ENCODE measurements around the gene EIF3L.

Gene EIF3L

DNA sequence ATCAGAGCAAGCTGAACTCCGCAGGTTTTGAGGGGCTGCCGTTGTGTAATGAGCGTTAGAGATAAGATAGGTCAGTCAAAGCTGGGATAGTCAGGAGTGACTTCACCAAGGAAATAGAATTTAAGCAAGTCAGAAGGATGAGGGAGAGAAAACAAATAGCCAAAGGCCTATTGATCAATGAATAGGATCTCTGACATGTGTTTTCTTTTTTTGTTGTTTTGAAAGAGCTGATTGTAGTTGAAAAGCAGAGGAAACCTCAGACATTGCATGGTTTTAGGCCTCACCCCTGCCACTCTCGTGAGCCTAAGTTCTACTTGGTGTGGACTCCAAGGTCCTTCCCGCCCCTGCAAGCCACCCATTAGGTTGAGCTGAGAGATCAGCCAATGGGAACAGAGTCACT lies 3.2 kb downstream of the EIF3L start:
- H3K4me1 ChIP-seq, result no peaks in the 10 kb centered on the region
- no peaks in the 10 kb centered on the region for H3K9me3 ChIP-seq (ENCODE audit: control insufficient read depth, low read length)
- H3K79me2 ChIP-seq, result peaks cover 21% of the 10 kb centered on the region
- H3K27me3 ChIP-seq (ENCODE audit: control insufficient read depth, insufficient read depth, low read length), result no peaks in the 10 kb centered on the region
- H3K4me2 ChIP-seq (ENCODE audit: low read length), result no peak overlapping the region
- H3K36me3 ChIP-seq (ENCODE audit: control insufficient read depth, insufficient read depth, low read length), result no peaks in the 10 kb centered on the region
- no peak overlapping the region for H3K27ac ChIP-seq
- no peak overlapping the region for H2AFZ ChIP-seq
- H3K9ac ChIP-seq, result no peak overlapping the region
- TF ChIP-seq, protein P1, sequence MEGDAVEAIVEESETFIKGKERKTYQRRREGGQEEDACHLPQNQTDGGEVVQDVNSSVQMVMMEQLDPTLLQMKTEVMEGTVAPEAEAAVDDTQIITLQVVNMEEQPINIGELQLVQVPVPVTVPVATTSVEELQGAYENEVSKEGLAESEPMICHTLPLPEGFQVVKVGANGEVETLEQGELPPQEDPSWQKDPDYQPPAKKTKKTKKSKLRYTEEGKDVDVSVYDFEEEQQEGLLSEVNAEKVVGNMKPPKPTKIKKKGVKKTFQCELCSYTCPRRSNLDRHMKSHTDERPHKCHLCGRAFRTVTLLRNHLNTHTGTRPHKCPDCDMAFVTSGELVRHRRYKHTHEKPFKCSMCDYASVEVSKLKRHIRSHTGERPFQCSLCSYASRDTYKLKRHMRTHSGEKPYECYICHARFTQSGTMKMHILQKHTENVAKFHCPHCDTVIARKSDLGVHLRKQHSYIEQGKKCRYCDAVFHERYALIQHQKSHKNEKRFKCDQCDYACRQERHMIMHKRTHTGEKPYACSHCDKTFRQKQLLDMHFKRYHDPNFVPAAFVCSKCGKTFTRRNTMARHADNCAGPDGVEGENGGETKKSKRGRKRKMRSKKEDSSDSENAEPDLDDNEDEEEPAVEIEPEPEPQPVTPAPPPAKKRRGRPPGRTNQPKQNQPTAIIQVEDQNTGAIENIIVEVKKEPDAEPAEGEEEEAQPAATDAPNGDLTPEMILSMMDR (IDR thresholded peaks at IDR 0.05), result no peak
- H3K4me3 ChIP-seq (ENCODE audit: low read depth, low read length), result no peak overlapping the region

DNA sequence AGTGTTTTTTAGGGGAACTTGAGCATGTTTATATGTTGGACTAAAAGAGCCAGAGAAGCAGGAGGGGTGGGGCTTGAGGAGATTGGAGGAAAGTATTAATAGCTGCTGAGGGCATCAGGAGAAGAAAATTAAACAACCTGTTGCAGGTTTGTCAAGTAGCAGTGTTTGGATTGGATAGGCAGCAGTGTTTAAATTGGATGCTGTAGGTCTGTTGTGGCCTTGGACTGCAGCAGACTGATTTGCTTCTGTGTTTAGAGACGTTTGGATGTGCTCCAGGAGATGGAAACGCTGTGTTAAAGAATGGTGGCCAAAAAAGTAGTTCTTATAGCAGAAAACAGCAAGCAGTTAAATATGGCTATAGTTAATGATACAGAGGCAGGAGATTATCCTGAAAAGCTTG lies 5.7 kb downstream of the EIF3L start:
- H2AFZ ChIP-seq, result no peak overlapping the region
- TF ChIP-seq, protein P1 (IDR thresholded peaks at IDR 0.05), result no peak
- peaks cover 15% of the 10 kb centered on the region for H3K79me2 ChIP-seq
- H3K27ac ChIP-seq, result no peak overlapping the region
- H3K4me1 ChIP-seq, result no peaks in the 10 kb centered on the region
- no peaks in the 10 kb centered on the region for H3K27me3 ChIP-seq (ENCODE audit: control insufficient read depth, insufficient read depth, low read length)
- no peak overlapping the region for H3K4me3 ChIP-seq (ENCODE audit: low read depth, low read length)
- H3K9me3 ChIP-seq (ENCODE audit: control insufficient read depth, low read length), result no peaks in the 10 kb centered on the region
- H3K4me2 ChIP-seq (ENCODE audit: low read length), result no peak overlapping the region
- no peak overlapping the region for H3K9ac ChIP-seq
- no peaks in the 10 kb centered on the region for H3K36me3 ChIP-seq (ENCODE audit: control insufficient read depth, insufficient read depth, low read length)

DNA sequence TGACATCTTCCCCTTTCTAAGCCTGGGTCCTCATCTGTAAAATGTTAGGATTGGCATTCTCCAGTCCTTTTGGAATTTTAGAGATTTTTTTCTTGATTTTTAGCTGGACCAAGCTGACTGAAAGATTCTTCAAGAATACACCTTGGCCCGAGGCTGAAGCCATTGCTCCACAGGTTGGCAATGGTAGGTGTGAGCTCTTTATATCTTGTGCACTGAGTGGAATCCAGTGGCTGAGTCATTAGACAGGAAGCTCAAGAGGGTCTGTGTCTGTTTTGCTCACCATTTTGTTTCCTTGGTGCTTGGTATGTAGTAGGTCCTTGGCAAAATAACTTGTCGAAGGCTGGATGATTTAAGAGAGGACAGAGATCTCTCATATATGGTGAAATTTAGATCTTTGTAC lies 6.2 kb downstream of the EIF3L start:
- H3K27ac ChIP-seq, result no peak overlapping the region
- H3K4me3 ChIP-seq (ENCODE audit: low read depth, low read length), result no peak overlapping the region
- no peaks in the 10 kb centered on the region for H3K4me1 ChIP-seq
- no peaks in the 10 kb centered on the region for H3K36me3 ChIP-seq (ENCODE audit: control insufficient read depth, insufficient read depth, low read length)
- no peaks in the 10 kb centered on the region for H3K9me3 ChIP-seq (ENCODE audit: control insufficient read depth, low read length)
- no peaks in the 10 kb centered on the region for H3K27me3 ChIP-seq (ENCODE audit: control insufficient read depth, insufficient read depth, low read length)
- TF ChIP-seq, protein P1 (IDR thresholded peaks at IDR 0.05), result no peak
- no peak overlapping the region for H2AFZ ChIP-seq
- no peak overlapping the region for H3K4me2 ChIP-seq (ENCODE audit: low read length)
- no peak overlapping the region for H3K9ac ChIP-seq
- peaks cover 10% of the 10 kb centered on the region for H3K79me2 ChIP-seq

DNA sequence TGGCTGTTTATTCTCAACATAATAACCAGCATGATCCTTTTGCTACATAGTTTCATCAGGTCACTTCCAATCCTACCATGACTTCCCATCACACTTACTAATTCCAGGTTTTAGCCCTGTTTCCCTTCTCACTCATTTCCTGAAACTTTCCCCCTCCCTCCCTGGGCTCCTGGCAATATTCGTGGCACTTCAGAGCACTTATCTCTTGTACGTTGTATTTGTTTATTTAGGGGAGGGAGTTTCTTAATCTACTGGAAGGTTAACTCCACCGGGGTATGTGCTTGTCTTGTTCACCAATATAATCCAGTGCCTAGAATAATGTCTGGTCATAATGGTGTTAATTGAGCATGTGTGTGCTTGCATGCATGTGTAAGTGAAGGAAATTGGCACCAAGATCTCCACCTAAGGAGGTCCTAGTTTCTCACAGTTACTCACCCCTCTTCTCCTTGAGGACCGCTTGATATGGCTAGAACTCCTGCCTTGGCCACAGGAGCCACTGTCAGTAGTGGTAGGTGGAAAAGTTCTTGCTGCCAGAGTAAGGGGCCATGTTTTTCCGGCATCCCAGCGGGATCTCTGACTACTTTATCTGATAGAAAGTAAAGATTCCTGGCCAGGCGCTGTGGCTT lies 11.7 kb downstream of the EIF3L start:
- Histone ChIP-seq H3K27ac (no peak overlapping the region), H2AFZ (no peak overlapping the region), H3K4me3 (ENCODE audit: low read depth, low read length) (no peak overlapping the region), H3K36me3 (ENCODE audit: control insufficient read depth, insufficient read depth, low read length) (no peaks in the 10 kb centered on the region), H3K27me3 (ENCODE audit: control insufficient read depth, insufficient read depth, low read length) (no peaks in the 10 kb centered on the region), H3K4me1 (no peaks in the 10 kb centered on the region), H3K9ac (no peak overlapping the region), H3K4me2 (ENCODE audit: low read length) (no peak overlapping the region), H3K79me2 (peaks cover 3% of the 10 kb centered on the region), H3K9me3 (ENCODE audit: control insufficient read depth, low read length) (no peaks in the 10 kb centered on the region)
- TF ChIP-seq, protein P1 (IDR thresholded peaks at IDR 0.05), result no peak

Measured in parathyroid adenoma (tissue), 2 donors.